Left renal pelvis (tissue), 4 donors: ENCODE results near the gene CPAMD8. TPM values are rescaled to one million over a fixed set of nuclear protein-coding genes. Genes with fewer than 3 reads are reported as not detected.
"Not testable (repeated sequence)": the region's sequence is repeated elsewhere in the genome, so short reads cannot be mapped to it uniquely, and the experiment has no call there.

Experiments used
- DNase-seq, 4 donors: peaks; one replicate each; pipeline ENCODE4 v3.0.0-alpha.2; 2013; ENCODE audit warnings: low read depth in 4 of 4, low spot score in 3 of 4
- polyA plus RNA-seq, 4 donors: library from polyadenylated mRNA; unstranded; fragments of 120-200 nt; gene quantifications; one replicate each; pipeline ENCODE4 v1.2.1, GENCODE V29; 2013; ENCODE audit not compliant: insufficient read length in 4 of 4

CPAMD8 gene
- polyA plus RNA-seq, 4 donors, result 34.3 to 59.8 (median 40.3) TPM

- no peak for DNase-seq
Measured at GRCh38 chr19:17043744-17044143, 17.1 kb upstream of the CPAMD8 start.

DNA sequence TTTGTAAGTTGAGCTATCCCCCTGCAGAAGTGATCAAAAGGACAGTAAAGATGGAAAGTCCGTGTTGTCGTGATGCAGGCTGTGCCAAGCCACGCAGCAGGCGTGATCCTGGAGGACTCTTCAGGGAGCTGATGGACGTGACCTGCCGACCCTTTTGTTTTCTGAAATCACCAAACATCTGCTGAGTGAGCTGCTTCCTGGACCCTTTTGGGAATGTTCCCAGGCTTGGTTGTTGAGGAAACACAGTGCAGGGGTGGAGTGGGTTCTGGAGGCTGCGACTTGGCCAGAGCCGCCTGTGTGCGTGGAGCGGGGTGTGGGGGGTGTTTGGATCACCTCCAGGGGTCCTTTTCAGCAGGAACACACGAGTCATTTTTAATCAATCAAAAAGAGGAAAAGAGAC lies 15.4 kb upstream of the CPAMD8 start:
- DNase-seq, result no peak

GRCh38 chr19:17037966-17038500 lies 11.4 kb upstream of the CPAMD8 start:
- DNase-seq, result no peak

DNA sequence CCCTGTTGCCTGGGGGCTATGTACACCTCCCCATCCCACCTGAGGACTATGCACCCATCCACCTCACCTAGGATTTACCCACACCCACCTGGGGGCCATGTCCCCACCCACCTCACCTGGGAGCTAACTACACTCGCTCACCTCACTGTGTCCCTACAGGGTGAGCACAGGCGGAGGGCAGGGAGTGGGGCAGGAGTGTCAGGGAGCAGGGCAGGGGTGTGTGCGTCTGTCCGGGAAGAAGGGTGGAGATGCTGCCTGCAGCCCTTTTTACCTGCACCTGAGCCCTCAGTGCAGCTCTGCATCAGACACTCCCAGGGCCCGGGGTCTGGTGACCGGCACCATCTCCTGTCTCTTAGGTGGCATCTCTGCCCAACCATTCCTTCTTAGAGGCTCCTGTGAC lies 10.6 kb upstream of the CPAMD8 start:
- DNase-seq, result no peak

GRCh38 chr19:17036640-17037039 lies 10.0 kb upstream of the CPAMD8 start:
- DNase-seq, result no peak

DNA sequence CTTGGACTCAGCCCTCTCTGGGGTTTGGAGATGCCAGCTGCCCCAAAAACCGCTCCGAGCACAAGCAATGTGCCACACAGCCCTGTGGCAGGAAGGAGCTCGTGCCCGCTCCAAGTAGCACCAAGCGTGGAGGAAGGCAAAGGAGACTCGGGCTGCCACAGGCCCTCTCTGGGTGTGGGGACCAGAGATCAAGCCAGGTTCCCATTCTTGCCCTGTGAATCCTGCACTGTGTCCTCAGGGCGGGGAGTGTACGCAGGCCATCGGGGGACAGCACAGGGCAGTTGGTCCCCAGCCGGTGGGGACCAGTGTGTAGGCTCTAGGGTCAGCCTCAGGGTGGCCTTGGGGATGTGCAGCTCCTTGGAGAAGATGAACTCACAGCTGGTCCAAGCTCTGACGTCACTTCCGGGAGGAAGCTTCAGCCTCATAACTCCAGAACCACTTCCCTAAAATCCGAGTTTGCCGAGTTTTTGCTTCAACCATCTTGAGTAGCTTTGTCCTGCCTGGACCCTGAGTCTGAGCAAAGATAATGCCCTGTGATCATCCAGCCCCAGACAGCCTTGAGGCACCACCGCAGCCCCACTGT lies 9.3 kb upstream of the CPAMD8 start:
- no peak for DNase-seq

DNA sequence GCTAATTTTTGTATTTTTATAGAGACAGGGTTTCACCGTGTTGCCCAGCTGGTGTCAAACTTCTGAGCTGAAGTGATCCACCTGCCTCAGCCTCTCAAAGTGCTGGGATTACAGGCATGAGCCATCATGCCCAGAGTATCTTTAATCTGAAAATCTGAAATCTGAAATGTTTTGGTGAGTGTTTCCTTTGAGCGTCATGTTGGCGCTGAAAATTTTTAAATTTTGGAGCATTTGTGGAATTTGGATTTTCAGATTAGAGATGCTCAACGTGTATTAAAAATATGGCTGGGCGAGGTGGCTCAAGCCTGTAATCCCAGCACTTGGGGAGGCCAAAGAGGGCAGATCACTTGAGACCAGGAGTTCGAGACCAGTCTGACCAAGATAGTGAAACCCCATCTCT lies 5.1 kb upstream of the CPAMD8 start:
- DNase-seq, result no peak

- DNase-seq, result no peak
Measured at GRCh38 chr19:17027535-17027975, 945 bp upstream of the CPAMD8 start.

GRCh38 chr19:17025991-17026658 lies 485 bp downstream of the CPAMD8 start:
- no peak for DNase-seq

- no peak for DNase-seq
Measured at GRCh38 chr19:17025361-17025760, 1.2 kb downstream of the CPAMD8 start.

GRCh38 chr19:17024941-17025340 lies 1.7 kb downstream of the CPAMD8 start:
- not testable (repeated sequence) for DNase-seq

DNA sequence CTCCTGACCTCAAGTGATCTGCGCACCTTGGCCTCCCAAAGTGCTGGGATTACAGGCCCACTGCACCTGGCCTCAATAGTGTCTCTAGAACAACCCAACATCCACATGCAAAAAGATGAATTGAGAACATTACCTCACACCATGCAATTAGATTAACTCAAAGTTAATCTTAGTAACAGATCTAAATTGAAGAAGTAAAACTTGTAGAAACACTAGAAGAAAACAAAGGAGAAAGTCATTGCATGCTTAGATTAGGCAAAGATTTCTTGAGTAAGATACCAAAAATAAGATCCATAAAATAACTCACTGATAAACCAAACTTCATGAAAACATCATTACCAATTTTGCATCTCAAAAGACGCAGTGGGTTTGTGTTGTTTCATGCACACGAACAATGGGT lies 2.8 kb downstream of the CPAMD8 start:
- DNase-seq, result no peak

DNA sequence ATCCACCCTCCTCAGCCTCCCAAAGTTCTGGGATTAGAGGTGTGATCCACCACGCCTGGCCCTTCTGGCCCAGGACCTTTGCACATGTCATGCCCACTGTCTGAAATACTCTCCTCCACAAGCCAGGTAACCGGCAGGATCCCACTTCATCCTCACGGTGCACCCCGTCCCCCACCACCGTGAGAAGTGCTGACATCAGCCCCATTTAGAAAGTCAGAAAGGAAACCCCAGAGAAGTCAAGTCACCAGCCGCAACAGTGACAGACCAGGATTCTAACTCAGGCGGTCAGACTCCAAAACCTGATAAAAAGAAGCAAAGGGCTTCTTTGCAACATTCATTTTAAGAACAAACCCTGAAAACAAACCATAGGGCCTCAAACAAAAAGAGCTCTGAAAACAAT lies 3.9 kb downstream of the CPAMD8 start:
- DNase-seq, result no peak

GRCh38 chr19:17021793-17022590 lies 4.6 kb downstream of the CPAMD8 start:
- no peak for DNase-seq

DNA sequence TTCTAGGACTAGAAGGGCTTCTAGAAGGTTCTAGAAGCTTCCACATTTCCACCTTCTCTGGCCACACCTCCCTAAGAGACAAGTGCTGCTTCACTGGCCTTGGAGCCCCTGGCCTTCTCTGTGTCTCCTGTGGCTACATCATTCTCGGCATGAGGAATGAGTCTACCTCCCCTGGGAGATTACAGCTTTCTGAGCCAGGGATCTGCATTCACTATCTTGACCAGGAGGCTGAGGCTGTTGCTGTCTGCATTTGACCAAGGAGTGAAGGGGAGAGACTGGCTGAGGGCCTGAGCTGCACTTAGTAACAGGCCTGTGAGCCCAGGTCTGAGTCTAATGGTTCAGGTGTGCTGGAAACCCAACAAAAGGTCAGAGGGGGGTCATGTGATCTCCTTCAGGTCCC lies 5.3 kb downstream of the CPAMD8 start:
- DNase-seq, result no peak

DNA sequence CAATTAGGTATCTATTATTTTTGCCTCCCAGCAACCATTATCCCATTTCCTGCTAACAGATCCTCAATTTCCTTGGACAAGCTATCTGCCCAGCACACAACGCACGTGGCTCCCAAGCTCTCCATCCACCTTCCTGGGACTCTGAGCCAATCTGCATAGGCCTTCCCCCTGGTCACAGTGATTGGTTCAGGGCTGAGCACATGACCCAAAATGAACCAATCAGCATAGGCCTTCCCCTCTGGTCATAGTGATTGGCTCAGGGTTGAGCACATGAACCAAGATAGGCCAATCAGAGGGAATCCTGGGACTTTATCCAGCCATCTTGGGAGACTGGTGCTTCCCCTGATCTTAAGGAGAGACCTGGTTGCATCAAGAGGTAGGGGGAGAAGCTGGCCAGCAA lies 5.8 kb downstream of the CPAMD8 start:
- no peak for DNase-seq

GRCh38 chr19:17020385-17020784 lies 6.2 kb downstream of the CPAMD8 start:
- DNase-seq, result no peak

DNA sequence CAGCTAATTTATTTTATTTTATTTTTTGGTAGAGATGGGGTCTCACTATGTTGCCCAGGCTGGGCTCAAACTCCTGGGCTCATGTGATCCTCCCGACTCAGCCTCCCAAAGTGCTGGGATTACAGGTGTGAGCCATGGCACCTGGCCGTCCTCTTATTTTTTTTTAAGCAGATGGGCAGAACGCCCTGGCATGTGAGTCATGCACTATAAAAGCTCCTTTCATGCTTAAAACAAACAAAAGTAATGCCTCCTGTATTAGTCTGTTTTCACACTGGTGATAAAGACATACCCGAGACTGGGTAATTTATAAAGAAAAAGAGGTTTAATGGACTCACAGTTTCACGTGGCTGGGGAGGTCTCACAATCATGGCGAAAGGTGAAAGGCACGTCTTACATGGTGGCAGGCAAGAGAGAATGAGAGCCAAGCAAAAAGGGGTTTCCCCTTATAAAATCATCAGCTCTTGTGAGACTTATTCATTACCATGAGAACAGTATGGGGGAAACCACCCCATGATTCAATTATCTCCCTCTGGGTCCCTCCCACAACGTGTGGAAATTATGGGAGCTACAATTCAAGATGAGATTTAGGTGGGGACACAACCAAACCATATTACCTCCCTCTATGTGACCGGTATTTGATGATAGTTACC lies 12.3 kb downstream of the CPAMD8 start:
- DNase-seq, result not testable (repeated sequence)

GRCh38 chr19:17011485-17011884 lies 15.1 kb downstream of the CPAMD8 start:
- no peak for DNase-seq

DNA sequence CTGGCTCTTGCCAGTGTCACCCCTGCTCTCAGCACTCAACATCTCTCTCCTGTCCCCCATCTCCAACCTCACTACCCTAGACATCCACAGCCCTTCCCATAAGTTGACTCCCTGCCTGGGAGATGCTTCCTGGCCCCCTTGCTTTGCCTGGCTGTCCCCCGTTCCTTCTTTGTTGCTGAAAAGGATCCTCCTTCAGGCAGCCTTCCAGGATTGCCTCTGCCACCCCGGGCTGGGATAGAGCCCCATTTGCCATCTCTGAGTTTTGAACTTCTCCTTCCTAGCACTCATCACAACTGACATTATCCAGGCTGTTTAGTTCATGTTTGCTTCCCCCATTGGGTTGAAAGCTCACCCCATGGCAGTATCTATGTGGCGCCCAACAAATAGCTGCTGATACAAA lies 20.0 kb downstream of the CPAMD8 start:
- no peak for DNase-seq

GRCh38 chr19:17005000-17005399 lies 21.6 kb downstream of the CPAMD8 start:
- no peak for DNase-seq
